RCC 7860 (cell line): ENCODE data around the gene PNMA6E.

Experiments used
- DNase-seq: peaks from one replicate; pipeline ENCODE4 v3.0.0-alpha.2; 2015; ENCODE audit warnings: low spot score
- FAIRE-seq: peaks from 2 replicates; lab custom pipeline; 2012; peaks lifted over from hg19 to GRCh38; lab: Jason Lieb, UNC

The PNMA6E gene

GRCh38 chrX:153401133-153401764 is at the start of gene PNMA6E:
Gene PNMA6E, minus strand, starts transcription at chrX:153401350. Its CDS starts 2,501 bp downstream, at chrX:153398849.
- no peak for FAIRE-seq
- DNase-seq, result no peak

GRCh38 chrX:153450949-153451277 is 49.8 kb upstream of the PNMA6E start:
- FAIRE-seq, result no peak
- DNase-seq, result no peak

GRCh38 chrX:153450114-153450948 is 49.2 kb upstream of the PNMA6E start:
- FAIRE-seq (no peak), DNase-seq (no peak)

- FAIRE-seq (no peak), DNase-seq (no peak)
These were observed 48.4 kb upstream of the PNMA6E start for GRCh38 chrX:153449368-153450113.

GRCh38 chrX:153448556-153449367 is 47.6 kb upstream of the PNMA6E start:
- FAIRE-seq (no peak), DNase-seq (no peak)

- no peak for FAIRE-seq
- DNase-seq, result no peak
These were observed 46.4 kb upstream of the PNMA6E start for GRCh38 chrX:153447581-153447960.

GRCh38 chrX:153446950-153447580 is 45.9 kb upstream of the PNMA6E start:
- no peak for DNase-seq
- no peak for FAIRE-seq

- DNase-seq (no peak), FAIRE-seq (no peak)
These were observed 45.4 kb upstream of the PNMA6E start for GRCh38 chrX:153446636-153446936.

- DNase-seq (no peak), FAIRE-seq (no peak)
These were observed 44.9 kb upstream of the PNMA6E start, which contains the start of gene TREX2 for GRCh38 chrX:153445856-153446635. Gene TREX2, minus strand, starts transcription at chrX:153446056. Its CDS starts 626 bp downstream, at chrX:153445430.

- FAIRE-seq (no peak), DNase-seq (no peak)
These were observed 44.1 kb upstream of the PNMA6E start for GRCh38 chrX:153445106-153445855.

GRCh38 chrX:153444333-153445011 is 43.3 kb upstream of the PNMA6E start:
- no peak for FAIRE-seq
- no peak for DNase-seq

GRCh38 chrX:153443476-153444332 is 42.6 kb upstream of the PNMA6E start:
- FAIRE-seq (no peak), DNase-seq (no peak)

- DNase-seq, result no peak
- FAIRE-seq, result no peak
These were observed 41.3 kb upstream of the PNMA6E start for GRCh38 chrX:153442463-153442862.

- DNase-seq (no peak), FAIRE-seq (no peak)
These were observed 40.8 kb upstream of the PNMA6E start for GRCh38 chrX:153441981-153442380.

GRCh38 chrX:153441296-153441695 is 40.1 kb upstream of the PNMA6E start:
- DNase-seq, result no peak
- no peak for FAIRE-seq

- no peak for FAIRE-seq
These were observed 39.5 kb upstream of the PNMA6E start for GRCh38 chrX:153440556-153441135.

GRCh38 chrX:153439977-153440376 is 38.8 kb upstream of the PNMA6E start:
- DNase-seq (no peak), FAIRE-seq (no peak)

More at GRCh38 chrX:153440556-153441135, 39.5 kb upstream of the PNMA6E start:
- no peak for DNase-seq
